HG03280 (cell line): ENCODE results near the gene MYT1.

Experiments used
- ATAC-seq: cut with Tn5 transposase; IDR thresholded peaks from one replicate; pipeline ENCODE4 v1.9.1; 2021; ENCODE audit warnings: mild to moderate bottlenecking, moderate library complexity; ENCODE audit not compliant: unreplicated experiment

Gene MYT1

DNA sequence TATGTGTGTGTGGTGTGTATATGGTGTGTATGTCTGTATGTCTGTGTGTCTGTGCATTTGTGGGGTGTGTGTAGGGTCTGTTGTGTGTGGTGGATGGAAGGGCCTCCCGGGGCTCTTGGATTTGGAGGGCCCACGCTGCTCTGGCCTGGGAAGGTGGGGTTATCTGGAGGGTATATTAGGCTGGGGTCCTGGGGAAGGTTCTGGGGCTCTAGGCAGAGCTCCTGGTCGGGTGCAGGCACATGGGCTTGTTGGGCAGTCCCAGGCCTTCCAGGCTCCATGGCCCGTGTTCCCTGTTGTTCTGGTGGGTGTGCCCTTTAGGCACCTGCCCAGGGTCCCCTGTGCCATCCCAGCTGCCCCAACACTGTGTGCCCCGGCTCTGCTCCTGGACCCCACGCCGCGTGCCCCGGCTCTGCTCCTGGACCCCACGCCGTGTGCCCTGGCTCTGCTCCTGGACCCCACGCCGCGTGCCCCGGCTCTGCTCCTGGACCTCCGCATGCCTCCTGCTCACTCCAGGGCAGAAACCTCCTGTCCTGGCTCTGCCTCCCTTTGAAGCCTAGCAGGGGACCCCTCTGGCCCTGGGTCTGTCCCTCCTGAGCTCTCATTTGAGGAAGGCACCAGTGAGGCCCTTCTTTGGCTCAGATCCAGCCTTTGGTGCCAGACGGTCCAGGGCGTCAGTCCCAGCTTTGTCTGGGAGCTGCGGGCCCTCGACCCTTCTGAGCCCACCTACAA is 10.2 kb upstream of the MYT1 start:
- ATAC-seq, result no peak

DNA sequence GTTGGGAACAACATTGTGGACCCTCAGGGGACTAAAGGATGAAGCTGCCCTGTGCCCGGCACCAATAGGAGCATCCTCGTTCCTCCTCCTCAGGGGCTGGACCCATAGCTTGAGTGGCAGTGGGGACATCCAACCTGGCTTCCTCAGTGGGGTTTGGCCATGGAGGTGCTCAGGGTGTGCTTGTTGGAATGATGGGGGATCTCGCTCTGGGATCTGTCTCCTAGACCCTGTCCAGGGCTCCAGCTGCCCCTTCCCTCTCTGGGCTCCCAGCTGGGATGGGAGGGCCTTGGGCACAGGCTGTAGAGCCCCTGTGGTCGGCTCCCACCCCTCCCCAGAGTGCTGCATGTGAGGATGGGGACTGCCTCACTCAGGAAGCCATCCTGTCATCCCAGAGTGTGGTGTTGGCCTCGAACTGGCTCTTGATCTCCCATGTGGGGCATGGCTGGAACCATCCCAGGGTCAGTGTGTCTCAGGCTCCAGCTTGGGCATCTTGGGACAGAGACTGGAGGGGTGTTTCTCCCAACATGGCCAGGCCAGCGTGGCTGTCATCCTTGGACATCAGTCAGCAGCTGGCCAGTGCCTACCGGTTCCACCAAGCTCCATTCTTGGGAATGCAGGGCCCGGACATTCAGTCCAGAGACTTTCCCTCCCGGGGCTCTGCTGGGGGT is 9.5 kb upstream of the MYT1 start:
- no peak for ATAC-seq

DNA sequence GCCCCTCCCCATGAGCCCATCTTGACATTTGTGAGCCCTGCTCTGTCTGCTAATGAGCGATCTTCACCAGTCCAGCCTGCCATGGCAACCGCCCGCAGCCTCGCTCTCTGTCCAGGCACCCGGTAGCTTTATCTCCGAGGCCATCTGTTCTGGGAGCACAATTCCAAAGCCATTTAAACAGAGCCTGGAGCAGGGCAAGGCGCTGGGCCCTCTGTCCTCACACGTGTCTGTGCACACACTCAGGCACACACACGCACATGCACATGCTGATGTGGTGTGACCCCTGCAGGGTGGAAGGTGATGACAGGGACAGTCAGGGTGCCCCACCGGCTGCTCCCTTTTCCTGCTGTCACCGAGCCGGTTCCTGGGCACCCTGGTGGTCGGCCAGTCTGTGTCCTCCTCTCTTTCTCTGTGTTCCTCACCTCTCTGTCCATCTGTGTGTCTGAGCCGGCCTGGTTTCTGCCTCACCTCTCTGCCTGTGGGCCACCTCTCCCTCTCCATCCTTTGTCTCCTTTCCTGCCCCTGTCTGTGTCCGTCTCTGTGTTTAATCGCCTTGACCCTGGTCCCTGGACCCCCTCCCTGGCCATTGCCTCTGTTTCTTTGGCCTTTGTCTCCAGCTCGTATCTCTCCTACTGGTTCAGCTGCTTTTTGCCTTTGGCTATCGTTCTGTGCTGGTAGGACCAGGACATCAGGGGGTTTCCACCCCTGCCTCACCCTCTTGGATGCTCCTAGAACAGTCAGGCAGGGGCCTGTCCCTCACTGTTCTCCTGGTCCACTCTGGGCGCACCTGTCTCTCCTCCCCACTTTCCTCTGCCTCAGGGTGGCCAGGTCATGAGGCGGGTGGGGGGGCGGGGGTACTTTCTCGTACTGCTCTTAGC is 8.8 kb upstream of the MYT1 start:
- no peak for ATAC-seq

- ATAC-seq, result no peak
Observed at GRCh38 chr20:64156136-64156885, 7.9 kb upstream of the MYT1 start.

GRCh38 chr20:64156886-64157875 is 7.1 kb upstream of the MYT1 start:
- ATAC-seq, result no peak

DNA sequence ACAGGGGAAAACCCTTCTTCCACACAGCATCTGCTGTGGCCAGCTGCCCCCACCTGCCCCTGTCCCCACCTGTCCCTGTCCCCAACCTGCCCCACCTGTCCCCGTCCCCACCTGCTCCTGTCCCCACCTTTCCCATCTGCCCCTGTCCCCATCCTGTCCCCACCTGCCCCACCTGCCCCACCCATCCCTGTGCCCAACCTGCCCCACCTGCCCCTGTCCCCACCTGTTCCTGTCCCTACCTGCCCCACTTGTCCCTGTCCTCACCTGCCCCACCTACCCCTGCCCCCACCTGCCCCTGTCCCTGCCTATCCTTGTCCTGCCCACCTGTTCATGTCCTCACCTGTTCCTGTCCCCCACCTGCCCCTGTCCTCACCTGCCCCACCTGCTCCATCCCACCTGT is 6.4 kb upstream of the MYT1 start:
- no peak for ATAC-seq

DNA sequence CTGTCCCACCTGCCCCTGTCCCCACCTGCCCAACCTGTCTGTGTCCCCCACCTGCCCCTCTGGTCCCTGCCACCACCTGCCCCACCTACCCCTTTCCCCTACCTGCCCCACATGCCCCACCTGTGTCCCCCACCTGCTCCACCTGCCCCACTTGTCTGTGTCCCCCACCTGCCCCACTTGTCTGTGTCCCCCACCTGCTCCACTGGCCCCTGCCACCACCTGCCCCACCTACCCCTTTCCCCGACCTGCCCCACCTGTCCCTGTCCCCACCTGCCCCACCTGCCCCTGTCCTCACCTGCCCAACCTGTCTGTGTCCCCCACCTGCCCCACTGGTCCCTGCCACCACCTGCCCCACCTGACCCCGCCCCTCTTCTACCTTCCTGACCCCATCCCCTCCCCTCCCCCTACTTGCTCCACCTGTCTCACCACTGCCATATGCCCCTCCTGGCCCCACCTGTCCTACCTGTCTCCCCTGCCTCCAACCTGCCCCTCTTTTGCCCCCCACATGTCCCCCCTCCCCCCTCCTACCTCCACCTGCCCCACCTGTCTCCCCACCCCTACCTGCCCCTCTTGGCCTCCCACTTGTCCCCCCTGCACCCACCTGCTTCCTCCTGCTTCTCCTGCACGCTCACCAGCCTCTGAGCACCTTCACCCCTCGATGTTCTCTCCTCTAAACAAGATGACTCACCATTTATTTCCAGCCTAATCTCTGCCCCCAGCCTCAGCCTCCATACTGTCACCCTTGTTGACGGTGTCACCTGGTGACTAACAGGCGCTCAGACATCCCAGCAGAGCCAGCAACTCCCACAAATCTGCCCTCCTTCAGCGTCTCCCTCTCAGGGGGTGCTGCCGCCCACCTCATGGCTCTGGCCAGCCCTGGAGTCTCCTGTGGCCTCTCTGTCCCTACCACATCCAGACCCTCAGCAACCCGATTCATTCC is 5.6 kb upstream of the MYT1 start:
- ATAC-seq, result no peak

- no peak for ATAC-seq
Observed at GRCh38 chr20:64159286-64159680, 5.0 kb upstream of the MYT1 start.

GRCh38 chr20:64159711-64160110 is 4.5 kb upstream of the MYT1 start:
- no peak for ATAC-seq

- ATAC-seq, result no peak
Observed at GRCh38 chr20:64160118-64160517, 4.1 kb upstream of the MYT1 start.

GRCh38 chr20:64160526-64161355 is 3.5 kb upstream of the MYT1 start:
- no peak for ATAC-seq

DNA sequence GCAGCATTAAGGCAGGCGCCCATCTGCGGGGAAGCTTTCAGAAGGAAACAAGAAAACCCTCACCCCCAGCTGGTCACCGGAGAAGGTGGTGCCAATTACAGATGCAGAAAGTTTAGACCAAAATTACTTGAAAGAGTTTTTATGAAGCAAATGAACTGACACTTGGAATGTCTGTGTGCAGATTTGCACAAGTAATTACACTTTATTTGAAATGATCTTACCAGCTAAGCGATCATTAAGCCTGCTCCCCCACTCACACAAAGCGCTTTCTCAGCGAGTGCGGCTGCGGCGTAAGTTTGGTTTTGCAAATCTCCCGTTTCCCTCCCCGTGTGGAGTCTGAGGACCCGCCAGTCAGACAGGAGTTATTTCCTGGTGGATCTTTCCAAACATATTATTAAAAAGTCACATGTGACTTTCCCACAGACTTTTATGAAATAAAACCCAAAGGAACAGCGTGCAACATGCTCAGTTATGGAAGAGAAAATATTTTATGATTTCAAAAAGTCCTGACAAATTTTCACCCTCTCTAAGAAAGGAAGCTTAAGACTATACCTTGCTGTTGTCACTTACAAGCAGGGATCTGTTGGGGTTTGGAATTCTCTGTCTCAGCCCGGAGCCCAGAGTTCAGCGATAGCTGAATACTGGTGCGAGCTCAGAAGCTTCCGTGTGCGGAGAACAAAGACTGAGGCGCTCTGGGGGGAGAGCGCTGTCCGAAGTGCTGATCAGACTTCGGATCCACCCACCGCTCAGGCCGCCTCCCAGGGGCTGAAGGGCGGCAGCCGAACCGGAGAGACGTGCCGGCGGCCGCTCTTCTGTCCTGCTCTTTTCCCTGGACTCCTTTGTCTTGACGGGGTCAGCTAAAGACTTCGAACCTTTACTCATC is 2.7 kb upstream of the MYT1 start:
- no peak for ATAC-seq

DNA sequence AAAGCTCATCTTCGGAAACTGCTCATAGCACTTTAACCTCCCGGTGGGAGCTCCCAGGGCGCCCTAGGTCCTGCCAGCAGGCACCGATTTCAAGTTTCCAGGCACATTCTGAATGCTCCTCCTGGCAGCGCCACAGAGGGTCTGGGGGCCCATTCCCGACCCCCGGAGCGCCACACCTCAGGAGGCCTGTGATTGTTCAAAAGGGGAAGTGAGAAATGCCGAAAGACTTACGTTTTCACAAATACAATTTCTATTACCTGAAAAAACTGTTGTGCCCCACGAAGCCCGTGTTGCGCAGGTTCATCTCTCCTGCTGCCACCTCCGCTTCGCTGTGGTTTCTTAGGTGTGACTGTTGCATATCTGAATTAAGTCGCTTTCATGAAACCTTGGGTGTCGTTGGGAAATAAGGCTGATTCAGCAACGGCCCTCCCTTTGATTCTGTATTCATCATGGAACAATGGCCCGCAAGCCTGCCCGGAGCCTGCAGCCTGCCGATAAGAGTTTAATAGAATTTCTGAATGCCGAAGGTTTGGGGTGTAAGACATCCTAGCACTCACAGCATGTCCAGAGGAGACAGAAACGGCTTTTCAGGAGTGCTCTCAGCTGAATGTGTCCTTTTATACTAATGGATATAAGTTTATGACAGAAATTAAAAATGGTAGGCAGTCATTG is 1.9 kb upstream of the MYT1 start:
- no peak for ATAC-seq

DNA sequence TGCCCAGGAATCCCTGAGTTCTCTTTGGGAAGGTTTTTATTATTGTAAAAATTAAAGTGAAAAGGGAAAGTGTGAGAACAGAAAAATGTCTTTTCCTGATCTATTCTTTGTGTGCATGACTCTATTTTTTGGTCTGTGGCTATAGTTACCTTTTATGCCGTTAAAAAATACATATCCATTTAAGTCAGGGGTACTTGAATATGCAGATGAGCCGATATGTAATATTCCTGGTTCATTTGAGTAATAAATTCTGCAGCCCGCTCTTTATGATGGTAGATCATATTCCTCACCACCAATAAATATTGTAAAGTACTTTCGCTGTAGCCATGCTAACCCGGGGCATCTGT is 503 bp upstream of the MYT1 start:
- ATAC-seq, result no peak

DNA sequence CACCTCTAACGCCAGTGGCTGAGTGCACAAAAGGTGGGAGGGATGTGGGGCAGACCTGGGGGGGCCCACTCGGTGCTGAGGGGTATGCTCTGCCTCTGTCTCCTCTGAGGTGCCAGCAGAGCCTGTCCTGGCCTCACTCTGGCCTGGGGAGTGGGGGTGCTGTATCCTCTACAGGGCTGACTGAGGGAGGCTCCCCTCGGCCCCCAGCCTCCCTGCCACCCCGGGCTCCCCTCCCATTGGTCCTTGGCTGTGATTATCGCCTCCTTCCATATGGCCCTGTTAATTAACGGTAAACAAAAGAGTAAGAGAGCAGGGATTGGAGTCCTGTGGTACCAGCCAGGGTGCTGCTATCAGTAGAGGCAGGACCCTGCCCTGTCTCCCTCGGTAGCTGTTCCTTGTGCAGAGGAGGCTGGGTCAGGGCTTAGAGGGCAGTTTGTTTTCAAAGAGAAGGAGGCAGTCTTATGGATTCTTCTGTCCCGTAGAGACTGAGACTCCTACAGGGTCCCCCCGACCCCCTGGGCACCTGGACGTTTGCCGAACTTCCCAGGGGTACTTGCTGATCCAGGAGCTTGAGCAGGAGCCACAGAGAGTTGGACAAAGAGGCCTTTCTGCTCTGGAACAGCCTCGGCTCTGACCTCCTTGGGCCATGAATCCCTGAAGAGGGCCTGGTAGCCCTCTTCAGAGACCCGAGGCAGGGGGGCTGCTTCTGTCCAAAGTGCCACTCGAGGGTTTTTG is 1.8 kb downstream of the MYT1 start:
- ATAC-seq, result no peak
